ENCODE results near the gene KLF15.

Gene KLF15

GRCh38 chr3:126304704-126305103, 52.5 kb downstream of the KLF15 start:
- no peak for DNase-seq (ENCODE audit: low spot score)

DNA sequence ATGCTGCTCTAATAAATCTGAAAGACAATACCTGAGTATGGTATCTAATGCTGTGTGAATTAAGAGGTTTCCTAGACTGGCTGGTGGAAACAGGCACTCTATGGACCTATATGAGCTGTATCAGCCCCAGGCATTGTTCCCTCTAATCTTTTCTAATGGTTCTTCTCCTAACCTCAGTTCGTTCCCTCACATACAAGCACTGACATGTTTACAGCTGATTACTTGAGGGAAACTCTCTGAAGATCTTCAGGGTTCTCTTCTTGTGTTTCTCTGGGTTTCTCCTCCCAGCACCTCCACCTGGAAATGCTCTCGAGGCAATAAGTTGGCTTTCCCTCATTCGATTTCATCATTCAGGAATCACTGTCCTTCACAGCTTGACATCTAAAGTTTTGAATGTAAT, 52.9 kb downstream of the KLF15 start:
- DNase-seq (ENCODE audit: low spot score), result no peak

- no peak for DNase-seq (ENCODE audit: low spot score)
These were observed 53.9 kb downstream of the KLF15 start for GRCh38 chr3:126303272-126303671.

DNA sequence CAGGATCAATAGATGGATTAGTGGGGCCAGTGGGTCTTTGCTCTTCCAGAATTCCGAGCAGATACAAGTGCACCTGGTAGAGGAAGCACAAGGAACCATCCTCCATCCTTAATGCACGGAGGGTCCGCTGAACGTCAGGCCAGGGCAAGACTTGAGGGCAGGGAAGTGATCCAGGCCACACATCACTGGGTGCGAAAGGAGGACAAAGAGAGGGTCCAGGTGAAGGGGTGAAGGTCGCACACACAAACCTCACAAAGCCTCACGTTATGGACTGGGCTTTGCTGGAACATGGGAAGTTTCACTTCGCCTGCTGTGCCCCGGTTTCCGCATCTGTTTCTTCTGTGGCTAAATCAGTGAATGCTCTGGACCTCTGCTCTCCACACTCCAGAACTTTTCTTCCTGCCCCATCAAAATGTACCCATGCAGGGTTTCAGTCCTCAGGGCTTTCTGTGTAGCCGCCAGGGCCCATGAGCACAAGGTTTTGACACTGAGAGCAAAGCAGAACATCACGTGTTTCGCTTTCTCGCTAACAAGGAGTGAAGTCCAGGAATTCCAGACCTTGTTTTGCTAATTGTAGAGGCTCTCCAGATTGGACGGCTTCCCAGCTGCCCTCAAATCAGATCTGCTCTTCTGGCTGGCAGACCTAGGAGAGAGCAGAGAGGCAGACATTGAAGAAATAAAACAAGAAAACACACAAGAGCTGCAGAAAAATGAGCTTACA, 56.3 kb downstream of the KLF15 start:
- DNase-seq (ENCODE audit: low spot score), result no peak

DNA sequence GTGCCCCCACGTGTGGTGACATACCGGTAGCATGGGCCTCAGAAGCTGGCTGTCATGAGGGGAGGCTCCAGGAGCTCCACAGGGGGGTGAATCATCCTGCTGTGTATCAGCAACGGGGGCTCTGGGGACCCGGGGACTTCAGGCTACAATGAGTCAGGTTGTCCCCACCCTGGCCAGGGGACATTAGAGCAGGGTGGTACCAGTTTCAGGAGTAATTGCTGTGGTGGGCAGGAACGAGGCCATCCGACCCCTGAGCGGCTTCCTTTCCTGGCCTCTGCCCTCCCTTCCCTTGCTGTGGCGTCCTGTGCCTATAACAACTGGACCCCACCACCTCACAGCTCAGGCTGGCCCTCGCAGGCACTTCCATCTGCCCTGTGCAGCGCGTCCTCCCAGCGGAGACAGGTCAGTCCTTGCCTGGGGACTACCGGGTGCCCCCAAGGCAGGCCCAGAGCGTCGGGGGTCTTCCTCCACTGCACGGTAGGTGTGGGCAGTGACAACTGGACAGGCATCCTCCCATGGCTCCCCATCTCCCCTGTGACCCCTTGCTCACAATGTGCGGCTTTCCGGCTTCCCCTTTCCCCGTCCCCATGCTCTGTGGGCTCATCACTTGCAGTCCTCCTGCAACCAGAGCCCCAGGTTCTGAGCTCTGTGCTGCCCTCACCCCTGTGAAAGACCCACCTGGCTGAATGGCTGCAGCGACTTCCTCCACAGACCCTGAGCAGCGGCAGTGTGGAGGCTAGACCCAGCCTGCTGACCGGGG, 57.0 kb downstream of the KLF15 start:
- DNase-seq (ENCODE audit: low spot score), result no peak

DNA sequence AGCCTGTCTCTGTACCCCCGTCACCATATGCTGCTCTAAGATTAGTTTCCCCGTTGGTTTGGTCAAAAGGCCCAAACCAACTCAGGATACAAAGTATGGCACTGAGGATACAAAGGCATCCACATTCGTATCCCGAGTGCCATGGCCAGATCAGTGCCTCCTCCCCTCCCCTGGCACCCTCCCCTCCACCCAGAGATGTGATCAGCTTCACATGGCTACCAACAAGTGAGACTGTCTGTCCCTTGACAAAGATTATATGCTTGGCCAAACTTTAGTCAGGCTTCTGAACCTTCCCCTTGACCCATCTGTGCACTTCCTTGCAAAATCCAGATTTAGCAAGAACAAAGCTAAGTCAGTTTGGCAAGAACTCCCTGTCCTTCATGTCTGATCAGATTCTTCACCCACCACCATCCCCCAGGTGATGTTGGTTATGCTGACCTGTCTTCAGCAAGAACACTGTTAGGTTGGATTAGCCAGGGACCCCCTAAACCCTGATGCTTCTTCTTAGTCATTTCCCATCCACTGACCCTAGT, 61.7 kb downstream of the KLF15 start:
- no peak for DNase-seq (ENCODE audit: low spot score)

GRCh38 chr3:126294211-126294808, 62.9 kb downstream of the KLF15 start:
- DNase-seq (ENCODE audit: low spot score), result no peak

GRCh38 chr3:126293370-126294082, 63.7 kb downstream of the KLF15 start:
- no peak for DNase-seq (ENCODE audit: low spot score)
